Measurements from ENCODE around the gene MLLT6.

MLLT6 gene

GRCh38 chr17:38704606-38705522 lies at the start of gene MLLT6:
Gene MLLT6 (plus strand): TSS chr17:38705273. CDS start chr17:38705633, 360 bp downstream.
- Histone ChIP-seq H3K9me2 (replicated peaks; ENCODE audit: insufficient read depth, low read length) (no peaks in the 10 kb centered on the region), H3K79me2 (ENCODE audit: low read length) (peaks cover 55% of the 10 kb centered on the region), H3K4me1 (ENCODE audit: low read length) (peaks cover 20% of the 10 kb centered on the region), H3F3A (ENCODE audit: insufficient read depth, low read length) (peaks cover 50% of the 10 kb centered on the region), H3K4me2 (ENCODE audit: low read depth, low read length) (peak within 1 kb of the TSS; percentile 89), H3K9ac (ENCODE audit: low read length) (peak within 1 kb of the TSS; percentile 93), H4K20me1 (ENCODE audit: insufficient read depth, low read length) (no peaks in the 10 kb centered on the region), H3K4me3 (ENCODE audit: low read length) (peak within 1 kb of the TSS; percentile 86), H3K27ac (ENCODE audit: low read length) (peak within 1 kb of the TSS; percentile 98), H3K27me3 (replicated peaks; ENCODE audit: insufficient read depth, low read length) (no peaks in the 10 kb centered on the region), H3K9me3 (replicated peaks; ENCODE audit: insufficient read depth, low read length) (no peaks in the 10 kb centered on the region), H2AFZ (ENCODE audit: low read length) (peak within 1 kb of the TSS; percentile 61), H3K36me3 (replicated peaks; ENCODE audit: insufficient read depth, low read length) (0 out of 2 replicates have a peak, but pooled peaks cover 5% of the 10 kb centered on the region)
- TF ChIP-seq EZH2 (optimal IDR thresholded peaks at IDR 0.05; ENCODE audit: low read depth, low read length) = no peak
- no peak for TF ChIP-seq EZH2phosphoT487 (IDR thresholded peaks at IDR 0.05; ENCODE audit: low read length)
- no peak for TF ChIP-seq CTCF (IDR thresholded peaks at IDR 0.05; ENCODE audit: low read length)
- peak; percentile 82 for DNase-seq

GRCh38 chr17:38656959-38657823 lies 47.9 kb upstream of the MLLT6 start:
- H3K9ac ChIP-seq (ENCODE audit: low read length) = no peak overlapping the region
- no peak overlapping the region for H2AFZ ChIP-seq (ENCODE audit: low read length)

More at GRCh38 chr17:38656959-38657823, 47.9 kb upstream of the MLLT6 start:
- Histone ChIP-seq H3K27ac (ENCODE audit: low read length) (no peak overlapping the region), H3K4me1 (ENCODE audit: low read length) (no peaks in the 10 kb centered on the region), H3K9me3 (replicated peaks; ENCODE audit: insufficient read depth, low read length) (no peaks in the 10 kb centered on the region), H3K27me3 (replicated peaks; ENCODE audit: insufficient read depth, low read length) (0 out of 2 replicates have a peak, but pooled peaks cover 5% of the 10 kb centered on the region), H3K79me2 (ENCODE audit: low read length) (no peaks in the 10 kb centered on the region), H3F3A (ENCODE audit: insufficient read depth, low read length) (no peaks in the 10 kb centered on the region), H3K36me3 (replicated peaks; ENCODE audit: insufficient read depth, low read length) (no peaks in the 10 kb centered on the region), H4K20me1 (ENCODE audit: insufficient read depth, low read length) (no peaks in the 10 kb centered on the region), H3K9me2 (replicated peaks; ENCODE audit: insufficient read depth, low read length) (no peaks in the 10 kb centered on the region), H3K4me3 (ENCODE audit: low read length) (no peak overlapping the region), H3K4me2 (ENCODE audit: low read depth, low read length) (no peak overlapping the region)
- DNase-seq = no peak
- TF ChIP-seq EZH2phosphoT487 (IDR thresholded peaks at IDR 0.05; ENCODE audit: low read length) (no peak), EZH2 (optimal IDR thresholded peaks at IDR 0.05; ENCODE audit: low read depth, low read length) (no peak), CTCF (IDR thresholded peaks at IDR 0.05; ENCODE audit: low read length) (no peak)
